HepG2 (cell line): ENCODE data around the gene NXPH4. TPM values are rescaled to one million over a fixed set of nuclear protein-coding genes. Genes with fewer than 3 reads are reported as not detected.

Source experiments
- ERF ChIP-seq: IDR thresholded peaks from 2 replicates; pipeline ENCODE4 v1.6.1; 2018; ENCODE audit warnings: missing biosample characterization, missing genetic modification reagents
- HOXA9 ChIP-seq: sonication (generic); formaldehyde crosslinking; IDR thresholded peaks from 2 replicates; pipeline ENCODE4 v1.8.1; 2022; ENCODE audit warnings: missing genetic modification reagents, mild to moderate bottlenecking, moderate library complexity, borderline replicate concordance
- KDM2A ChIP-seq: sonication (generic); formaldehyde crosslinking; IDR thresholded peaks from 2 replicates; pipeline ENCODE4 v1.4.0; 2020; ENCODE audit warnings: low read depth, missing genetic modification reagents, borderline replicate concordance
- NFKBIZ ChIP-seq: IDR thresholded peaks from 2 replicates; pipeline ENCODE4 v1.6.1; 2018; ENCODE audit warnings: missing genetic modification reagents, missing compliant biosample characterization
- SRSF1 ChIP-seq: fragments of 200-400 bp; formaldehyde crosslinking; optimal IDR thresholded peaks from 2 replicates; pipeline ENCODE3; 2017; ENCODE audit warnings: mild to moderate bottlenecking, low read depth, low read length, moderate library complexity
- STAG1 ChIP-seq: sonication (generic); formaldehyde crosslinking; IDR thresholded peaks from 2 replicates; pipeline ENCODE4 v1.4.0; 2020; ENCODE audit warnings: missing genetic modification reagents
- TAF1 ChIP-seq: sonication (generic); formaldehyde crosslinking; IDR thresholded peaks from 2 replicates; pipeline ENCODE4 v1.4.0; 2020; ENCODE audit warnings: missing genetic modification reagents
- ZFP62 ChIP-seq: sonication (generic); formaldehyde crosslinking; IDR thresholded peaks from 2 replicates; pipeline ENCODE4 v1.4.0; 2020; ENCODE audit warnings: missing genetic modification reagents
- ZNF274 ChIP-seq: sonication (generic); formaldehyde crosslinking; IDR thresholded peaks from 2 replicates; pipeline ENCODE4 v1.5.1; 2020; ENCODE audit warnings: mild to moderate bottlenecking, missing genetic modification reagents
- ZNF644 ChIP-seq: IDR thresholded peaks from 2 replicates; pipeline ENCODE4 v1.6.1; 2016; ENCODE audit warnings: low read depth
- ZNF724P ChIP-seq: sonication (generic); formaldehyde crosslinking; IDR thresholded peaks from 2 replicates; pipeline ENCODE4 v1.8.0; 2022; ENCODE audit warnings: missing genetic modification reagents, borderline replicate concordance
- polyA plus RNA-seq, 8 experiments: library from polyadenylated mRNA; depleted of rRNA in 3 of 8; stranded (reverse) in 7 of 8; unstranded in 1 of 8; fragments of >200 nt; fragmentation: Illumina TruSeq in 4 of 8; extraction: Trizol in 4 of 8; gene quantifications; 2 replicates each; pipeline versions ENCODE4 v1.2.1 to v1.2.3, GENCODE V29; 2011 to 2016; ENCODE audit warnings: low read depth in 4 of 8, missing spikeins in 1 of 8, mixed read lengths in 1 of 8; ENCODE audit not compliant: insufficient read depth in 1 of 8
- total RNA-seq, 5 experiments: library from RNA; depleted of rRNA; stranded (reverse); fragments of >200 nt; fragmentation: Illumina TruSeq; extraction: Trizol; gene quantifications; 2 replicates each; pipeline ENCODE4 v1.2.3, GENCODE V29; 2016; ENCODE audit warnings: low read depth in 1 of 5
- TF ChIP-seq, protein P1 (sequence below): sonication (generic); formaldehyde crosslinking; IDR thresholded peaks from 2 replicates; pipeline ENCODE4 v1.4.0; 2020; ENCODE audit warnings: missing genetic modification reagents
- TF ChIP-seq, protein P2 (sequence below): sonication (generic); formaldehyde crosslinking; IDR thresholded peaks from 2 replicates; pipeline ENCODE4 v1.8.1; 2022; ENCODE audit warnings: low read depth, mild to moderate bottlenecking, missing genetic modification reagents
- TF ChIP-seq, protein P3 (sequence below): sonication (generic); formaldehyde crosslinking; IDR thresholded peaks from 2 replicates; pipeline ENCODE4 v1.5.1; 2020; ENCODE audit warnings: mild to moderate bottlenecking, moderate library complexity, missing genetic modification reagents
- TF ChIP-seq, protein P4 (sequence below): sonication (generic); formaldehyde crosslinking; IDR thresholded peaks from one replicate; pipeline ENCODE4 v1.5.1; 2020; ENCODE audit warnings: mild to moderate bottlenecking, missing genetic modification reagents; ENCODE audit errors: not compliant biosample characterization

The NXPH4 gene
- total and polyA plus RNA-seq, 2 of the 13 experiments (the other 11 are each of a cell fraction or from before 2014, with no cell fraction given) = 0.13 TPM; not detected in 1

DNA sequence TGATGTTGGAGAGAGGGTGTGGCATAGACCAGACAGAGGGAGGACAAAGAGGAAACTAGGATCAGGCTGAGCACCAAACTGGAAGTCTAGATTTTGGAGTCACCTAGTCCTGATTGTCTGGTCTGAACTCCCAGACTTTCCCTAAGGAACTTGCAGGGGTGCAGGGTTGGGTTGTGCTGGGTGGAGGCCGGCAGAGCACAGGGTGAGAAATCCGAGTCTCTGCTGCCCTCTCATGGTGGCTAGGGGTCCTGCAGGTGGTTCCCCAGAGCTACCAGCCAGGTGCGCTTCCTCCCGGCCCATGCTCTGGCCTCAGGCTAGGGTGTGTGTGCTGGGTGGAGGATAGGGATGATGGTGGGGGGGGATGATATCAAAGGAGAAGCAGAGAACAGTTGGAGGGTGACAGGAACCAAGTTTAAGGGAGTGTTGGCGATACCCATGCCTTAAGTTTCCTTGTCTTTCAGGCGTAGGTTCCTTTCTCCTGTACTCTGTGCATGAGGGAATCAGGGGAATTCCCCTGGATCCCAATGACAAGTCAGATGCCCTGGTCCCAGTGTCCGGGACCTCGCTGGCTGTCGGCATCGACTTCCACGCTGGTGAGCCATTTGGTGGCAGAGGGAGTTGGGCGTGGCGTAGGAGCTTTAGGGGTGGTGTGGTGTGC, 33.5 kb upstream of the NXPH4 start (continued):
- TF ChIP-seq ZNF274 (CRISPR knock-in tag) (0 out of 2 replicates have a peak, but pooled peaks have one; percentile 35), ZFP62 (CRISPR knock-in tag) (no peak), TAF1 (CRISPR knock-in tag) (no peak), ZNF724P (CRISPR knock-in tag) (no peak), STAG1 (CRISPR knock-in tag) (peak; percentile 93), ZNF644 (CRISPR knock-in tag) (no peak), KDM2A (CRISPR knock-in tag) (peak; percentile 45; the same call in 1 of the 2 replicates), NFKBIZ (CRISPR knock-in tag) (no peak), SRSF1 (no peak), HOXA9 (CRISPR knock-in tag) (no peak), ERF (CRISPR knock-in tag) (0 out of 2 replicates have a peak, but pooled peaks have one; percentile 36)
- TF ChIP-seq, protein P1, sequence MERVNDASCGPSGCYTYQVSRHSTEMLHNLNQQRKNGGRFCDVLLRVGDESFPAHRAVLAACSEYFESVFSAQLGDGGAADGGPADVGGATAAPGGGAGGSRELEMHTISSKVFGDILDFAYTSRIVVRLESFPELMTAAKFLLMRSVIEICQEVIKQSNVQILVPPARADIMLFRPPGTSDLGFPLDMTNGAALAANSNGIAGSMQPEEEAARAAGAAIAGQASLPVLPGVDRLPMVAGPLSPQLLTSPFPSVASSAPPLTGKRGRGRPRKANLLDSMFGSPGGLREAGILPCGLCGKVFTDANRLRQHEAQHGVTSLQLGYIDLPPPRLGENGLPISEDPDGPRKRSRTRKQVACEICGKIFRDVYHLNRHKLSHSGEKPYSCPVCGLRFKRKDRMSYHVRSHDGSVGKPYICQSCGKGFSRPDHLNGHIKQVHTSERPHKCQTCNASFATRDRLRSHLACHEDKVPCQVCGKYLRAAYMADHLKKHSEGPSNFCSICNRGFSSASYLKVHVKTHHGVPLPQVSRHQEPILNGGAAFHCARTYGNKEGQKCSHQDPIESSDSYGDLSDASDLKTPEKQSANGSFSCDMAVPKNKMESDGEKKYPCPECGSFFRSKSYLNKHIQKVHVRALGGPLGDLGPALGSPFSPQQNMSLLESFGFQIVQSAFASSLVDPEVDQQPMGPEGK (CRISPR knock-in tag) = no peak
- TF ChIP-seq, protein P2, sequence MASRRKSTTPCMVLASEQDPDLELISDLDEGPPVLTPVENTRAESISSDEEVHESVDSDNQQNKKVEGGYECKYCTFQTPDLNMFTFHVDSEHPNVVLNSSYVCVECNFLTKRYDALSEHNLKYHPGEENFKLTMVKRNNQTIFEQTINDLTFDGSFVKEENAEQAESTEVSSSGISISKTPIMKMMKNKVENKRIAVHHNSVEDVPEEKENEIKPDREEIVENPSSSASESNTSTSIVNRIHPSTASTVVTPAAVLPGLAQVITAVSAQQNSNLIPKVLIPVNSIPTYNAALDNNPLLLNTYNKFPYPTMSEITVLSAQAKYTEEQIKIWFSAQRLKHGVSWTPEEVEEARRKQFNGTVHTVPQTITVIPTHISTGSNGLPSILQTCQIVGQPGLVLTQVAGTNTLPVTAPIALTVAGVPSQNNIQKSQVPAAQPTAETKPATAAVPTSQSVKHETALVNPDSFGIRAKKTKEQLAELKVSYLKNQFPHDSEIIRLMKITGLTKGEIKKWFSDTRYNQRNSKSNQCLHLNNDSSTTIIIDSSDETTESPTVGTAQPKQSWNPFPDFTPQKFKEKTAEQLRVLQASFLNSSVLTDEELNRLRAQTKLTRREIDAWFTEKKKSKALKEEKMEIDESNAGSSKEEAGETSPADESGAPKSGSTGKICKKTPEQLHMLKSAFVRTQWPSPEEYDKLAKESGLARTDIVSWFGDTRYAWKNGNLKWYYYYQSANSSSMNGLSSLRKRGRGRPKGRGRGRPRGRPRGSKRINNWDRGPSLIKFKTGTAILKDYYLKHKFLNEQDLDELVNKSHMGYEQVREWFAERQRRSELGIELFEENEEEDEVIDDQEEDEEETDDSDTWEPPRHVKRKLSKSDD (CRISPR knock-in tag) = 0 out of 2 replicates have a peak, but pooled peaks have one; percentile 31
- TF ChIP-seq, protein P3, sequence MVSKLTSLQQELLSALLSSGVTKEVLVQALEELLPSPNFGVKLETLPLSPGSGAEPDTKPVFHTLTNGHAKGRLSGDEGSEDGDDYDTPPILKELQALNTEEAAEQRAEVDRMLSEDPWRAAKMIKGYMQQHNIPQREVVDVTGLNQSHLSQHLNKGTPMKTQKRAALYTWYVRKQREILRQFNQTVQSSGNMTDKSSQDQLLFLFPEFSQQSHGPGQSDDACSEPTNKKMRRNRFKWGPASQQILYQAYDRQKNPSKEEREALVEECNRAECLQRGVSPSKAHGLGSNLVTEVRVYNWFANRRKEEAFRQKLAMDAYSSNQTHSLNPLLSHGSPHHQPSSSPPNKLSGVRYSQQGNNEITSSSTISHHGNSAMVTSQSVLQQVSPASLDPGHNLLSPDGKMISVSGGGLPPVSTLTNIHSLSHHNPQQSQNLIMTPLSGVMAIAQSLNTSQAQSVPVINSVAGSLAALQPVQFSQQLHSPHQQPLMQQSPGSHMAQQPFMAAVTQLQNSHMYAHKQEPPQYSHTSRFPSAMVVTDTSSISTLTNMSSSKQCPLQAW = no peak
- TF ChIP-seq, protein P4, sequence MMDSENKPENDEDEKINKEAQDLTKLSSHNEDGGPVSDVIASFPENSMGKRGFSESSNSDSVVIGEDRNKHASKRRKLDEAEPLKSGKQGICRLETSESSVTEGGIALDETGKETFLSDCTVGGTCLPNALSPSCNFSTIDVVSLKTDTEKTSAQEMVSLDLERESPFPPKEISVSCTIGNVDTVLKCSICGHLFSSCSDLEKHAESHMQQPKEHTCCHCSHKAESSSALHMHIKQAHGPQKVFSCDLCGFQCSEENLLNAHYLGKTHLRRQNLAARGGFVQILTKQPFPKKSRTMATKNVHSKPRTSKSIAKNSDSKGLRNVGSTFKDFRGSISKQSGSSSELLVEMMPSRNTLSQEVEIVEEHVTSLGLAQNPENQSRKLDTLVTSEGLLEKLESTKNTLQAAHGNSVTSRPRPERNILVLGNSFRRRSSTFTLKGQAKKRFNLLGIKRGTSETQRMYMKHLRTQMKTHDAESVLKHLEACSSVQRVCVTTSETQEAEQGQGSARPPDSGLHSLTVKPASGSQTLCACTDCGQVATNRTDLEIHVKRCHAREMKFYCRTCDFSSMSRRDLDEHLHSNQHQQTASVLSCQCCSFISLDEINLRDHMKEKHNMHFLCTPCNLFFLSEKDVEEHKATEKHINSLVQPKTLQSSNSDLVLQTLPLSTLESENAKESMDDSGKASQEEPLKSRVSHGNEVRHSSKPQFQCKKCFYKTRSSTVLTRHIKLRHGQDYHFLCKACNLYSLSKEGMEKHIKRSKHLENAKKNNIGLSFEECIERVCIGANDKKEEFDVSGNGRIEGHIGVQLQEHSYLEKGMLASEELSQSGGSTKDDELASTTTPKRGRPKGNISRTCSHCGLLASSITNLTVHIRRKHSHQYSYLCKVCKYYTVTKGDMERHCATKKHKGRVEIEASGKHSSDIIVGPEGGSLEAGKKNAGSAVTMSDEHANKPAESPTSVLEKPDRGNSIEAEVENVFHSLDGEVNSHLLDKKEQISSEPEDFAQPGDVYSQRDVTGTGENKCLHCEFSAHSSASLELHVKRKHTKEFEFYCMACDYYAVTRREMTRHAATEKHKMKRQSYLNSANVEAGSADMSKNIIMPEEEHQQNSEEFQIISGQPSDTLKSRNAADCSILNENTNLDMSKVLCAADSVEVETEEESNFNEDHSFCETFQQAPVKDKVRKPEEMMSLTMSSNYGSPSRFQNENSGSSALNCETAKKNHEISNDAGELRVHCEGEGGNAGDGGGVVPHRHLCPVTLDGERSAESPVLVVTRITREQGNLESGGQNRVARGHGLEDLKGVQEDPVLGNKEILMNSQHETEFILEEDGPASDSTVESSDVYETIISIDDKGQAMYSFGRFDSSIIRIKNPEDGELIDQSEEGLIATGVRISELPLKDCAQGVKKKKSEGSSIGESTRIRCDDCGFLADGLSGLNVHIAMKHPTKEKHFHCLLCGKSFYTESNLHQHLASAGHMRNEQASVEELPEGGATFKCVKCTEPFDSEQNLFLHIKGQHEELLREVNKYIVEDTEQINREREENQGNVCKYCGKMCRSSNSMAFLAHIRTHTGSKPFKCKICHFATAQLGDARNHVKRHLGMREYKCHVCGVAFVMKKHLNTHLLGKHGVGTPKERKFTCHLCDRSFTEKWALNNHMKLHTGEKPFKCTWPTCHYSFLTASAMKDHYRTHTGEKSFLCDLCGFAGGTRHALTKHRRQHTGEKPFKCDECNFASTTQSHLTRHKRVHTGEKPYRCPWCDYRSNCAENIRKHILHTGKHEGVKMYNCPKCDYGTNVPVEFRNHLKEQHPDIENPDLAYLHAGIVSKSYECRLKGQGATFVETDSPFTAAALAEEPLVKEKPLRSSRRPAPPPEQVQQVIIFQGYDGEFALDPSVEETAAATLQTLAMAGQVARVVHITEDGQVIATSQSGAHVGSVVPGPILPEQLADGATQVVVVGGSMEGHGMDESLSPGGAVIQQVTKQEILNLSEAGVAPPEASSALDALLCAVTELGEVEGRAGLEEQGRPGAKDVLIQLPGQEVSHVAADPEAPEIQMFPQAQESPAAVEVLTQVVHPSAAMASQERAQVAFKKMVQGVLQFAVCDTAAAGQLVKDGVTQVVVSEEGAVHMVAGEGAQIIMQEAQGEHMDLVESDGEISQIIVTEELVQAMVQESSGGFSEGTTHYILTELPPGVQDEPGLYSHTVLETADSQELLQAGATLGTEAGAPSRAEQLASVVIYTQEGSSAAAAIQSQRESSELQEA (CRISPR knock-in tag) = no peak
